Spinal cord (tissue), 10 donors: Measurements from ENCODE around the gene DNAH3. TPM values are rescaled to one million over a fixed set of nuclear protein-coding genes. Genes with fewer than 3 reads are reported as not detected.

Source experiments
- DNase-seq, 6 donors: peaks; one replicate each; pipeline versions ENCODE4 v3.0.0 to v3.0.0-alpha.2; 2013 to 2015; ENCODE audit warnings: low spot score in 6 of 6, low read depth in 4 of 6
- H3K27ac ChIP-seq: one replicate; pipeline ENCODE4 v1.5.1; 2013; ENCODE audit warnings: low read depth, low read length, control low read depth
- H3K27me3 ChIP-seq: one replicate; pipeline ENCODE4 v1.6.1; 2013; ENCODE audit warnings: low read length; ENCODE audit not compliant: control insufficient read depth, insufficient read depth
- H3K36me3 ChIP-seq: one replicate; pipeline ENCODE4 v1.6.1; 2013; ENCODE audit warnings: low read length; ENCODE audit not compliant: control insufficient read depth, insufficient read depth
- H3K4me1 ChIP-seq: one replicate; pipeline ENCODE4 v1.6.1; 2013; ENCODE audit warnings: low read length; ENCODE audit not compliant: control insufficient read depth, insufficient read depth
- H3K4me3 ChIP-seq: one replicate; pipeline ENCODE4 v1.5.1; 2013; ENCODE audit warnings: low read depth, low read length, control low read depth
- H3K9me3 ChIP-seq: one replicate; pipeline ENCODE4 v1.6.1; 2013; ENCODE audit warnings: low read length; ENCODE audit not compliant: control insufficient read depth, insufficient read depth
- WGBS: methylation state at CpG from one replicate; pipeline ENCODE4 v1.1.5; 2013; ENCODE audit warnings: missing lambda C conversion rate; ENCODE audit not compliant: insufficient coverage; 5-methylcytosine and 5-hydroxymethylcytosine counted together
- polyA plus RNA-seq, 2 donors: library from polyadenylated mRNA; unstranded; fragments of 120-200 nt; gene quantifications; one replicate each; pipeline ENCODE4 v1.2.1, GENCODE V29; 2013; ENCODE audit not compliant: insufficient read length in 2 of 2
- total RNA-seq, 2 donors: library from RNA; depleted of rRNA in 1 of 2; stranded (reverse); fragments of 120-200 nt in 1 of 2; fragments of >200 nt in 1 of 2; gene quantifications; one replicate each; pipeline versions ENCODE4 v1.2.3 to v1.2.4, GENCODE V29; 2013 to 2014
- donor health status: healthy.

The DNAH3 gene
- total and polyA plus RNA-seq, 4 donors = 1.6 to 3.2 (median 1.9) TPM

- Histone ChIP-seq H3K9me3 (no peaks in the 10 kb centered on the region), H3K27me3 (no peaks in the 10 kb centered on the region), H3K36me3 (no peaks in the 10 kb centered on the region), H3K27ac (no peak overlapping the region), H3K4me1 (peaks cover 8% of the 10 kb centered on the region), H3K4me3 (no peak overlapping the region)
- no CpG with 5 or more reads among the region's 4 CpGs for WGBS
- no peak for DNase-seq
Observed at GRCh38 chr16:21190013-21190412, 39.4 kb upstream of the DNAH3 start.

- Histone ChIP-seq H3K9me3 (no peaks in the 10 kb centered on the region), H3K27ac (no peak overlapping the region), H3K27me3 (no peaks in the 10 kb centered on the region), H3K4me3 (no peak overlapping the region), H3K4me1 (peaks cover 8% of the 10 kb centered on the region), H3K36me3 (no peaks in the 10 kb centered on the region)
- DNase-seq = no peak
- WGBS = 90% methylated on average over 2 of the region's 5 CpGs
Observed at GRCh38 chr16:21189311-21189710, 38.7 kb upstream of the DNAH3 start.

GRCh38 chr16:21186326-21186691 lies 35.7 kb upstream of the DNAH3 start:
- Histone ChIP-seq H3K27ac (no peak overlapping the region), H3K9me3 (no peaks in the 10 kb centered on the region), H3K27me3 (no peaks in the 10 kb centered on the region), H3K4me1 (peaks cover 8% of the 10 kb centered on the region), H3K4me3 (no peak overlapping the region), H3K36me3 (no peaks in the 10 kb centered on the region)
- no peak for DNase-seq
- no CpG with 5 or more reads among the region's 4 CpGs for WGBS

DNA sequence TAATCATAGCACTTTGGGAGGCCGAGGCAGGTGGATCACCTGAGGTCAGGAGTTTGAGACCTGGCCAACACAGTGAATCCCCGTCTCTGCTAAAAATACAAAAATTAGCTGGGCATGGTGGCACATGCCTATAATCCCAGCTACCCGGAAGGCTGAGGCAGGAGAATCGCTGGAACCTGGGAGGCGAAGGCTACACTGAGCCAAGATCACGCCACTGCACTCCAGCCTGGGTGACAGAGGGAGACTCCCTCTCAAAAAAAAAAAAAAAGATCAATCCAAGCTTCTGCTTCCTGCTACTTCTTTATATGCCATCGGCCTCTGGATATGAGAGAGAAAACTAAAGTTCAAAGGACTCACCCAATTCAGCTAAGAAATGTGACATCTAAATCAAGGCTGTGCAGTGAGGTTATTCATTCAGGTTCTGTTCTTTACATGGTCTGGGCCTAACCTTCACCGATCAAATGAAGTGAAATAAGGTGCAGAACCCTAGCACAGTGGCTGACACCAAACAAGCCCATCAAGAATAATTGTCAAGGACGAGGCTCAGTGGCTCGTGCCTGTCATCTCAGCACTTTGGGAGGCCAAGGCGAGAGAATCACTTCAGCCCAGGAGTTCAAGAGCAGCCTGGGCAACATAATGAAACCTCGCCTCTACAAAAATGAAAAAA lies 35.1 kb upstream of the DNAH3 start:
- H3K27ac ChIP-seq = no peak overlapping the region
- peaks cover 8% of the 10 kb centered on the region for H3K4me1 ChIP-seq
- WGBS = 90% methylated on average over 9 of the region's 12 CpGs

DNA sequence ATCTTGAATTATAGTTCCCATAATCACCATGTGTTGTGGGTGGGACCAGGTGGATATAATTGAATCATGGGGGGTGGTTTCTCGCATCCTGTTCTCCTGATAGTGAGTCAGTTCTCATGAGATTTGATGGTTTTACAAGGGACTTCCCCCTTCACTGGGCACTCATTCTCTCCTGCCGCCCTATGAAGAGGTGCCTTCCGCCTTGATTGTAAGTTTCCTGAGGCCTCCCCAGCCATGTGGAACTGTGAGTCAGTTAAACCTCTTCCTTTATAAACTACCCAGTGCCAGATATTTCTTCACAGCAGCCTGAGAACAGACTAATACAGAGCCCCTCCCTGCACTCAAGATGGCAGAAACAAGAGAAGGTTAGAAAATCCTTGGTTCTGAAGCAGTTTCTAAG lies 34.2 kb upstream of the DNAH3 start:
- Histone ChIP-seq H3K9me3 (no peaks in the 10 kb centered on the region), H3K4me1 (peaks cover 8% of the 10 kb centered on the region), H3K27me3 (no peaks in the 10 kb centered on the region), H3K4me3 (no peak overlapping the region), H3K36me3 (no peaks in the 10 kb centered on the region), H3K27ac (no peak overlapping the region)
- no CpG with 5 or more reads among the region's 3 CpGs for WGBS
- no peak for DNase-seq

More for the DNA sequence above, 35.1 kb upstream of the DNAH3 start:
- Histone ChIP-seq H3K9me3 (no peaks in the 10 kb centered on the region), H3K4me3 (no peak overlapping the region), H3K36me3 (no peaks in the 10 kb centered on the region), H3K27me3 (no peaks in the 10 kb centered on the region)
- no peak for DNase-seq

GRCh38 chr16:21183995-21184394 lies 33.3 kb upstream of the DNAH3 start:
- Histone ChIP-seq H3K27ac (no peak overlapping the region), H3K9me3 (no peaks in the 10 kb centered on the region), H3K4me1 (peaks cover 6% of the 10 kb centered on the region), H3K27me3 (no peaks in the 10 kb centered on the region), H3K4me3 (no peak overlapping the region), H3K36me3 (no peaks in the 10 kb centered on the region)
- no CpG with 5 or more reads among the region's 3 CpGs for WGBS
- DNase-seq = no peak

- Histone ChIP-seq H3K9me3 (no peaks in the 10 kb centered on the region), H3K4me3 (no peak overlapping the region), H3K27ac (no peak overlapping the region), H3K4me1 (no peaks in the 10 kb centered on the region), H3K36me3 (no peaks in the 10 kb centered on the region), H3K27me3 (no peaks in the 10 kb centered on the region)
- 100% methylated on average over 1 of the region's 3 CpGs for WGBS
- no peak for DNase-seq
Observed at GRCh38 chr16:21179983-21180365, 29.3 kb upstream of the DNAH3 start.

DNA sequence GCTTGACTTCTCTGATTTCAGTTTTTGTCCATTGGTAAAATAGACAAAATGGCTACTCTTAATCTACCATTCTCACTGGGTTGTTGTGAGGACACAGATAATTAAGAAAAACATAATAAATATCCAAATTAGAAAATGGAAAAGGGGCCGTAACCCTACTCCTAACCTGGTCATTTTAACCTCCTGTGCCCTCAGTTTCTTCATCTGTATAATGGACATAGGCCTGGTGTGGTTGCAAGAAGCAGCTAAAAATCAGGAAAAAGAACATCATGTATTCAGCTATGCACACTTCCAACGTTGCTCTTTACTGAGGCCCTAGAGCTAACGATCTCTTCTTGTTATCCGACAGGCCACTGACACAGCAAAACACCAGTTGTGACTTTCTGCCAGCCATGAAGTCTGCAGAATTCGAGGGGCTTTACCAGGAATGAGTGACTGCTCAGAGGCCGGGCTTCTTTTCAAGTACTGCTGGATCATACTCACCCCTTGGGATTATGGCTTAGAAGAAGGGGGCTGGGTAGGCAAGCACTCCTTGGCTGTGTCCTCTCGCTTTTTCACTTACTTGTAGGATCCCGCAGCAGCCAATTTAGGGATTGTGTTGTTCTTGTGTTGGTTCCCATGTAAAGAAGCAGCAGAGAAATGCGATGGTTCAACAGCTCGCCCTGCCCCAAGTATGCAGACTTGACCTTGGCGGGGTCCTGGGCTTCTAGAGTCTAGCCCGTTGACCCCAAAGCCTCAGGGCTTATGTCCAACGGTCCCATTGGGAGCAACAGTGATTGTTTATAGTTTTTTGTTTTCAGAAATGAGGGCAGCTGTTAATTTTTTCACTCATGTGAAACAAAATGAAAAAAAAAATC lies 28.7 kb upstream of the DNAH3 start:
- Histone ChIP-seq H3K9me3 (no peaks in the 10 kb centered on the region), H3K27ac (no peak overlapping the region), H3K4me1 (no peaks in the 10 kb centered on the region), H3K27me3 (no peaks in the 10 kb centered on the region), H3K36me3 (peaks cover under 1% of the 10 kb centered on the region), H3K4me3 (no peak overlapping the region)
- 92% methylated on average over 10 of the region's 13 CpGs for WGBS
- no peak for DNase-seq

GRCh38 chr16:21175397-21175796 lies 24.8 kb upstream of the DNAH3 start:
- Histone ChIP-seq H3K27me3 (no peaks in the 10 kb centered on the region), H3K4me3 (no peak overlapping the region), H3K36me3 (peaks cover 11% of the 10 kb centered on the region), H3K27ac (no peak overlapping the region), H3K4me1 (no peaks in the 10 kb centered on the region), H3K9me3 (no peaks in the 10 kb centered on the region)
- DNase-seq = no peak
- WGBS = no CpG with 5 or more reads among the region's 1 CpG

GRCh38 chr16:21172650-21173049 lies 22.0 kb upstream of the DNAH3 start:
- no peak overlapping the region for H3K27ac ChIP-seq
- peaks cover 11% of the 10 kb centered on the region for H3K36me3 ChIP-seq
- no peaks in the 10 kb centered on the region for H3K4me1 ChIP-seq

More at GRCh38 chr16:21172650-21173049, 22.0 kb upstream of the DNAH3 start:
- no peaks in the 10 kb centered on the region for H3K9me3 ChIP-seq
- H3K4me3 ChIP-seq = no peak overlapping the region
- 100% methylated on average over 3 of the region's 3 CpGs for WGBS
- DNase-seq = no peak
- H3K27me3 ChIP-seq = no peaks in the 10 kb centered on the region
